ENCODE results near the gene STAT4.

GRCh38 chr2:191187105-191187829, 36.5 kb upstream of the STAT4 start:
- TF ChIP-seq CTCF (IDR thresholded peaks at IDR 0.05) (no peak), EP300 (IDR thresholded peaks at IDR 0.05) (no peak), POLR2AphosphoS5 (IDR thresholded peaks at IDR 0.05) (no peak), POLR2A (IDR thresholded peaks at IDR 0.05) (no peak)
